ENCODE measurements around the gene SKIL.
A peak's percentile ranks its signal among the peaks of the same experiment; 100 is the strongest.

Gene SKIL

GRCh38 chr3:170360466-170360865, 3.0 kb downstream of the SKIL start:
- no peak overlapping the region for H3K9ac ChIP-seq (ENCODE audit: low read length)
- no peaks in the 10 kb centered on the region for H3K9me2 ChIP-seq (ENCODE audit: low read depth, low read length)
- H4K20me1 ChIP-seq (ENCODE audit: insufficient read depth, low read length) = no peaks in the 10 kb centered on the region
- H3K4me1 ChIP-seq (ENCODE audit: insufficient read depth, low read length, severe bottlenecking) = peaks cover 67% of the 10 kb centered on the region
- no peaks in the 10 kb centered on the region for H3K27me3 ChIP-seq (ENCODE audit: insufficient read depth, low read length)
- no peak overlapping the region for H2AFZ ChIP-seq (ENCODE audit: low read length)
- peak overlapping the region; percentile 14 for H3K27ac ChIP-seq (ENCODE audit: low read depth, low read length, poor library complexity, severe bottlenecking)
- H3K9me3 ChIP-seq (ENCODE audit: low read length) = no peaks in the 10 kb centered on the region
- peak overlapping the region; percentile 85 for H3K4me2 ChIP-seq (ENCODE audit: low read length)
- H3F3A ChIP-seq (ENCODE audit: insufficient read depth, low read length) = peaks cover 11% of the 10 kb centered on the region; the same call in 1 of the 2 replicates
- H3K79me2 ChIP-seq (ENCODE audit: insufficient read depth, low read length) = peaks cover 62% of the 10 kb centered on the region
- H3K4me3 ChIP-seq (ENCODE audit: low read depth, low read length, poor library complexity, severe bottlenecking) = peak overlapping the region; percentile 30
- no peak for TF ChIP-seq EZH2 (IDR thresholded peaks at IDR 0.05; ENCODE audit: borderline replicate concordance, low read length)
- TF ChIP-seq, protein P1, sequence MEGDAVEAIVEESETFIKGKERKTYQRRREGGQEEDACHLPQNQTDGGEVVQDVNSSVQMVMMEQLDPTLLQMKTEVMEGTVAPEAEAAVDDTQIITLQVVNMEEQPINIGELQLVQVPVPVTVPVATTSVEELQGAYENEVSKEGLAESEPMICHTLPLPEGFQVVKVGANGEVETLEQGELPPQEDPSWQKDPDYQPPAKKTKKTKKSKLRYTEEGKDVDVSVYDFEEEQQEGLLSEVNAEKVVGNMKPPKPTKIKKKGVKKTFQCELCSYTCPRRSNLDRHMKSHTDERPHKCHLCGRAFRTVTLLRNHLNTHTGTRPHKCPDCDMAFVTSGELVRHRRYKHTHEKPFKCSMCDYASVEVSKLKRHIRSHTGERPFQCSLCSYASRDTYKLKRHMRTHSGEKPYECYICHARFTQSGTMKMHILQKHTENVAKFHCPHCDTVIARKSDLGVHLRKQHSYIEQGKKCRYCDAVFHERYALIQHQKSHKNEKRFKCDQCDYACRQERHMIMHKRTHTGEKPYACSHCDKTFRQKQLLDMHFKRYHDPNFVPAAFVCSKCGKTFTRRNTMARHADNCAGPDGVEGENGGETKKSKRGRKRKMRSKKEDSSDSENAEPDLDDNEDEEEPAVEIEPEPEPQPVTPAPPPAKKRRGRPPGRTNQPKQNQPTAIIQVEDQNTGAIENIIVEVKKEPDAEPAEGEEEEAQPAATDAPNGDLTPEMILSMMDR (IDR thresholded peaks at IDR 0.05; ENCODE audit: low read length) = no peak
- peaks cover 57% of the 10 kb centered on the region for H3K36me3 ChIP-seq (ENCODE audit: insufficient read depth, low read length)

DNA sequence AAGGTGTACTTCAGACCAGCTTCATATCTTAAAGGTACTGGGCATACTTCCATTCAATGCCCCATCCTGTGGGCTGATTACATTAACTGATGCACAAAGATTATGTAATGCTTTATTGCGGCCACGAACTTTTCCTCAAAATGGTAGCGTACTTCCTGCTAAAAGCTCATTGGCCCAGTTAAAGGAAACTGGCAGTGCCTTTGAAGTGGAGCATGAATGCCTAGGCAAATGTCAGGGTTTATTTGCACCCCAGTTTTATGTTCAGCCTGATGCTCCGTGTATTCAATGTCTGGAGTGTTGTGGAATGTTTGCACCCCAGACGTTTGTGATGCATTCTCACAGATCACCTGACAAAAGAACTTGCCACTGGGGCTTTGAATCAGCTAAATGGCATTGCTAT, 3.4 kb downstream of the SKIL start:
- Histone ChIP-seq H2AFZ (ENCODE audit: low read length) (no peak overlapping the region), H3K27me3 (ENCODE audit: insufficient read depth, low read length) (no peaks in the 10 kb centered on the region), H3K9ac (ENCODE audit: low read length) (no peak overlapping the region), H3K27ac (ENCODE audit: low read depth, low read length, poor library complexity, severe bottlenecking) (peak overlapping the region; percentile 14), H3K9me2 (ENCODE audit: low read depth, low read length) (no peaks in the 10 kb centered on the region), H3K4me3 (ENCODE audit: low read depth, low read length, poor library complexity, severe bottlenecking) (peak overlapping the region; percentile 30), H3K9me3 (ENCODE audit: low read length) (no peaks in the 10 kb centered on the region), H3K4me2 (ENCODE audit: low read length) (peak overlapping the region; percentile 85), H3K4me1 (ENCODE audit: insufficient read depth, low read length, severe bottlenecking) (peaks cover 63% of the 10 kb centered on the region), H4K20me1 (ENCODE audit: insufficient read depth, low read length) (no peaks in the 10 kb centered on the region), H3K36me3 (ENCODE audit: insufficient read depth, low read length) (peaks cover 57% of the 10 kb centered on the region), H3F3A (ENCODE audit: insufficient read depth, low read length) (peaks cover 6% of the 10 kb centered on the region; the same call in 1 of the 2 replicates), H3K79me2 (ENCODE audit: insufficient read depth, low read length) (peaks cover 63% of the 10 kb centered on the region)
- no peak for TF ChIP-seq EZH2 (IDR thresholded peaks at IDR 0.05; ENCODE audit: borderline replicate concordance, low read length)
- TF ChIP-seq, protein P1 (IDR thresholded peaks at IDR 0.05; ENCODE audit: low read length) = no peak

GRCh38 chr3:170361711-170362110, 4.2 kb downstream of the SKIL start:
- Histone ChIP-seq H3K9ac (ENCODE audit: low read length) (no peak overlapping the region), H3K36me3 (ENCODE audit: insufficient read depth, low read length) (peaks cover 62% of the 10 kb centered on the region), H3K4me2 (ENCODE audit: low read length) (peak overlapping the region; percentile 85), H3K9me3 (ENCODE audit: low read length) (no peaks in the 10 kb centered on the region), H3K79me2 (ENCODE audit: insufficient read depth, low read length) (peaks cover 69% of the 10 kb centered on the region), H3K4me3 (ENCODE audit: low read depth, low read length, poor library complexity, severe bottlenecking) (peak overlapping the region; percentile 30), H3K9me2 (ENCODE audit: low read depth, low read length) (no peaks in the 10 kb centered on the region), H3K27me3 (ENCODE audit: insufficient read depth, low read length) (no peaks in the 10 kb centered on the region), H2AFZ (ENCODE audit: low read length) (no peak overlapping the region), H3K27ac (ENCODE audit: low read depth, low read length, poor library complexity, severe bottlenecking) (no peak overlapping the region), H3K4me1 (ENCODE audit: insufficient read depth, low read length, severe bottlenecking) (peaks cover 61% of the 10 kb centered on the region), H4K20me1 (ENCODE audit: insufficient read depth, low read length) (no peaks in the 10 kb centered on the region), H3F3A (ENCODE audit: insufficient read depth, low read length) (no peaks in the 10 kb centered on the region)
- TF ChIP-seq EZH2 (IDR thresholded peaks at IDR 0.05; ENCODE audit: borderline replicate concordance, low read length) = no peak
- TF ChIP-seq, protein P1 (IDR thresholded peaks at IDR 0.05; ENCODE audit: low read length) = no peak

Data from OCI-LY1 (cell line).